NCI-H128 (cell line): Measurements from ENCODE around the gene KRTAP10-5.
"Not testable (repeated sequence)": the region's sequence is repeated elsewhere in the genome, so short reads cannot be mapped to it uniquely, and the experiment has no call there.

Experiments used
- DNase-seq: peaks from one replicate; lab custom pipeline; 2025; ENCODE audit not compliant: unreplicated experiment; lab: John Stamatoyannopoulos, UW

Gene KRTAP10-5

DNA sequence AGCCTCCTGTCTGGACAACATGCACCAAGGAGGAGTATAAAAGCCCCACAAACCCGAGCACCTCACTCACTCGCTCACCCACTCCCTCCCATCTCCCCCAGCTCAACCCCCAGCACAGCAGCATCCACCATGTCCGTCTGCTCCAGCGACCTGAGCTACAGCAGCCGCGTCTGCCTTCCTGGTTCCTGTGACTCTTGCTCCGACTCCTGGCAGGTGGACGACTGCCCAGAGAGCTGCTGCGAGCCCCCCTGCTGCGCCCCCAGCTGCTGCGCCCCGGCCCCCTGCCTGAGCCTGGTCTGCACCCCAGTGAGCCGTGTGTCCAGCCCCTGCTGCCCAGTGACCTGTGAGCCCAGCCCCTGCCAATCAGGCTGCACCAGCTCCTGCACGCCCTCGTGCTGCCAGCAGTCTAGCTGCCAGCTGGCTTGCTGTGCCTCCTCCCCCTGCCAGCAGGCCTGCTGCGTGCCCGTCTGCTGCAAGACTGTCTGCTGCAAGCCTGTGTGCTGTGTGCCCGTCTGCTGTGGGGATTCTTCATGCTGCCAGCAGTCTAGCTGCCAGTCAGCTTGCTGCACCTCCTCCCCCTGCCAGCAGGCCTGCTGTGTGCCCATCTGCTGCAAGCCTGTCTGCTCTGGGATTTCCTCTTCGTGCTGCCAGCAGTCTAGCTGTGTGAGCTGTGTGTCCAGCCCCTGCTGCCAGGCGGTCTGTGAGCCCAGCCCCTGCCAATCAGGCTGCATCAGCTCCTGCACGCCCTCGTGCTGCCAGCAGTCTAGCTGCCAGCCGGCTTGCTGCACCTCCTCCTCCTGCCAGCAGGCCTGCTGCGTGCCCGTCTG is 6.6 kb downstream of the KRTAP10-5 start, which contains the start of gene KRTAP10-4:
Gene KRTAP10-4, plus strand, starts transcription at position 100 of the 827 bp plus-strand sequence. Its CDS starts 30 bp downstream, at position 130.
- not testable (repeated sequence) for DNase-seq

DNA sequence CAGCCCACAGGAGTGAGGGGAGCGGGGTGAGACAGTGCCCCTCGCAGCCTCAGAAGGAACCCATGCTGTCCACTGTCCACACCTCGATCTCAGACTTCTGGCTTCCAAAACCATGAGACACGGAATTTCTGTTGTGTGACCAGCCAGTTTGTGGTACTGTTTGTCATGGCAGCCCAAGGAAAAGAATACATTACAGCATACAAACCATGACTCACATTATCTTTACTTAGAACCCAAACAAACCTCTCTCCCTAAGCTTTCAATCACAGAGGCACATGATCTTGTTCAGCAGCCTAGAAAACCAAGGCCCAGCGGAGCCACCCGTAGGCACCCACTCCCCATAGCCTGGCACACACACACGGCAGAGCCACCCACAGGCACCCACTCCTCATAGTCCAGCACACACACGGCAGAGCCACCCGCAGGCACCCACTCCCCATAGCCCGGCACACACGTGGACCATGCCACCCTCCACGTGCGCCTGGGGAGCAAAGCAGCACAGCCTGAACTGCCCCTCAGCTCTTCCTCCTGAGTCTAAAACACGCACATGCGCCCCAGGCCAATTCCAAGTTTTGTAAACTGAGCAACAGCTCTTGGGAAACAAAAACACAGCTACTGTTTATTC is 7.3 kb downstream of the KRTAP10-5 start:
- DNase-seq, result no peak

DNA sequence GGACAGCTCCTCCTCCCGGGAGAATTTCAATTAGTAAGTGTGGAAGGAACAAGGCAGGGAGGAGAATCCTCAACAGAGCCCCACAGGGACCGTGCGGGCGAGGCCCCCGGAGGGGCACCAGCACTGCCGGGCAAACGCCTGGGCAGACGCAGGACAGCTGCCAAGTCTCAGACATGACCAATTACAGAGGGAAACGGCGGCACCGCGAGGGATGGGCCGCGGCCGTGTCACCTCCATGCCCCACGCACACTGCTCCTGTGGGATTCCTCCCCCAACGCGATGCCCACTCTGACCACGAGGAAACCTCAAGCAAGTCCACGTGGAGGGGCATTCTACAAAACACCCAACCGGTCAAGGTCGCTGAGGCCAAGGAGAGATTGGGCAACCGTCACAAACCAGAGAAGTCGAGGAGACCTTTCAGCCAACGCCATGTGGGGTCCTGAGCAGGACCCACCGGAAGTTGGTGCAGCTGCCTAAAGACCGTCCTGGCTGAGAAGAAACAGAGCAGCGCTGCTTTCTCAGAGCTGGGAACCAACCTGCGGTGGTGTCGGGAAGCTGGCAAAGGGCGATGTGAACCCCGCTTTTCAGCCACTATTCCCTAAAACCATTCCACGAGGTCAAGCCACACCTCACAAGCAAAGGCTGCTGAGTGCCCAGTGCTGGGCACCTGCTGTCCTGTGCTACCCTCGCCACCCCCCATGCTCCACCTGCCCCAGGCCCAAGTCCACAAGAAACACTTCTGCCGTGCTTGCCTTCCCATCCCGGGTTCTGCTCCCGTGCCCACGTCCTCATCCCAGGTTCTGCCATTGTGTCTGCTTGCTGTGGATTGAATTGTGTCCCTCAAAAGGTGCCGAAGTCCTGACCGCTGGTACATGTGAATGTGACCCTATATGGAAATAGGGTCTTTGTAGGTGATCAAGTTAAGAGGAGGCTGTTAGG is 8.3 kb downstream of the KRTAP10-5 start:
- DNase-seq, result no peak

DNA sequence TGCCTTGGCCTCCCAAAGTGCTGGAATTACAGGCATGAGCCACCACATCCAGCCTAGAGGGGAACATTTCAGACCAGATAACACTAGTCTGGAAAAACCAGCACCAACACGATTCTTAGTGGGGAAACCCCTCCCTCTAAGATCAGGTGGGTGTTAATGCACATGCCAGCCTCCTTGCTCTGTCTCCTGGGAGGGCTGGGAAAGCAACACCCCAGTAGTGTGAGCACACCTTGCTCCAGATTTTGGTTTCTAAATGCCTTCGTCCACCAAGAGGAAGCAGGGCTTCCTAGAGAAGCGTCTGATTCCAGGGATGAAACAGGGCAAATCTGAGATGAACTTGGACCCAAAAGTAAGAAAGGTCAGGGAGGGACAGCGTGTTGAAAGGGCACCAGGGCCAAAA is 9.1 kb downstream of the KRTAP10-5 start:
- no peak for DNase-seq

DNA sequence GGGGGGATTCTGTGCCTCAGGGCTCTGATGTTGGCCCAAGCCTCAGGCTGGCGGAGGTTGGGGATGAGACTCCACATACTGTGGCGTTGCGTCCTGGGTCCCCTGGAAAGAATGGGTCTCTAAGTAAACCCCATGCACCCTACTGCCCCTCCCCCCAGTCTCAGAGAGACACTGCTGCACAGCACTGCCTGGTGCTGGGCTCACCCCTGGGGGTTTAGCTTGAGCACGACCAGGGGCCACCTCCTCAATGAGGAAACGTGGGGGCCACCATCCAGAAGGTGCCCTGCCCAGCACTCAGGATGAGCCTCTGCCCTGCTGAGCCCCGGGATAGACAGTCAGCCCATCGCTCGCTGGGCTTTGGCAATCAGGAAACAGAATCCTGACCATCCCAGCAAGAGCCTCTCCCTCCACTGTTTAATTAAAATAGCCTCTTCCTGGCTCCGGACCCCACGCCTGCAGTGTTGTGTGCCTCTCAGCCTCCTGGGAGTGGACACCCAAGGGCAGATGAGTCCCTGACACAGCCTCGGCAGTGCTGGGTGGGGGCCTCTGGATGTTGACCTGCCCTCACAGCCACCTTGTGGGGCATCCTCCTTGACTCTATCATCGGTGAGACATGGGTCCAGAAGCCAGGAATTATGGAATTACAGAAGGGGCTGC is 10.4 kb downstream of the KRTAP10-5 start:
- DNase-seq, result no peak

DNA sequence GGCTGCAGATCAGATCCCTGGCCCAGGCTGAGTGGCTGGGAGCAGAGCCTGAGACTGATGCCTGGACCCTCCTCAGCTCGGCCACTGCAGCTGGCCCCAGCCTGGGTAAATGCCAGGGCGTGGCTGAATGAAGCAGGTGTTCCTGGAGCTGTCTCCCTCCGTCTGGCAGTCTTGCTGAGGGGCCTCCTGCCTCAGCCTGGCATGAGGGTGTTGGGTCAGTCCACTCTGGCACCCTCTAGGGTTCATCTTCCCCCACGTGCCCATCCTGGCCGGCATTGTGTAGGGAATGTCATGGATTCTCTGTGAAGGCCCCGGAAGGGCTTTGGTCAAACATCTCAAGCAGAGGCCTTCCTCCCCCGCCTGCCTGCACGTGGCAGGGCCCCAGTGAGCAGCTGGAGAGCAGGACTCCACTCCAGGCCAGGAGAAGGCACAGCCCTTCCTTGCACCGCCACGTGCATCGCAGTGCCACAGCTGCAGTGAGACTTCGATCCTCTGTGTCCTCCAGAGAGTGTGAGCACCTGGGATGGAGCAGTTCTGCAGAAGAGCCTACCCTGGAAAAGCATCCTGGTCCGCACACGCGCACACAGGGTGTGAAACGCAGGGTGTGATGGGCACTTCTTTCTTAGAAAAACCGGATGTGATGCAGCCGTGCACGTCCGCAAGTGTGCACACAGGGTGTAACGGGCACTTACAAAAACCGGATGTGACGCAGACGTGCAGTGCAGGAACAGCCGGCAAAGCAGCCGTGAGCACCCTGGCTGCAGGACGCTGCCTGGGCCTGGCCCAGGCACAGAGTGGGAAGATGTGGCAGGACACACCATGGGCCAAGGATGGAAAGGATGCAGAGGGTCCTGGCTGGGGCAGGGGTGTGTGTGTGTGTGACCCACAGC is 11.5 kb downstream of the KRTAP10-5 start:
- no peak for DNase-seq

DNA sequence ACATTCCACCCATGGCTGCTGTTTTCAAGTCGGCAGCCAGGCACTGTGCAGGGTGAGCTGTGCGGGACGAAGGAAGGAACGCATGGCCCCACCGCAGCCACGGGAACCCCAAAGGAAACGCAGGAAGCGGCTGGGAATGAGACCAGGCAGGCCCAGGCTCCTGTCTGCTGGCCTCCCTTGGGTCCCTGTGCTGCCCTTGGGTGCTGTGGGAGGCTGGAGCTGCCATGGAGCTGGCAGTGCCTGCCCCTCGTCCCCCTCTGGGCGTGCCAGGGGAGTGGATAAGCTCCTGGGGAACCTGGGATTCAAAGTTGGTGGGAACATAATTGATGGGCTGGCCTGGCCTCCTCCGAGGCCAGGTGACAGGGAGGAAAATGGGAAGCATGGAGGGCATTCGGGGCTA is 12.1 kb downstream of the KRTAP10-5 start:
- no peak for DNase-seq

DNA sequence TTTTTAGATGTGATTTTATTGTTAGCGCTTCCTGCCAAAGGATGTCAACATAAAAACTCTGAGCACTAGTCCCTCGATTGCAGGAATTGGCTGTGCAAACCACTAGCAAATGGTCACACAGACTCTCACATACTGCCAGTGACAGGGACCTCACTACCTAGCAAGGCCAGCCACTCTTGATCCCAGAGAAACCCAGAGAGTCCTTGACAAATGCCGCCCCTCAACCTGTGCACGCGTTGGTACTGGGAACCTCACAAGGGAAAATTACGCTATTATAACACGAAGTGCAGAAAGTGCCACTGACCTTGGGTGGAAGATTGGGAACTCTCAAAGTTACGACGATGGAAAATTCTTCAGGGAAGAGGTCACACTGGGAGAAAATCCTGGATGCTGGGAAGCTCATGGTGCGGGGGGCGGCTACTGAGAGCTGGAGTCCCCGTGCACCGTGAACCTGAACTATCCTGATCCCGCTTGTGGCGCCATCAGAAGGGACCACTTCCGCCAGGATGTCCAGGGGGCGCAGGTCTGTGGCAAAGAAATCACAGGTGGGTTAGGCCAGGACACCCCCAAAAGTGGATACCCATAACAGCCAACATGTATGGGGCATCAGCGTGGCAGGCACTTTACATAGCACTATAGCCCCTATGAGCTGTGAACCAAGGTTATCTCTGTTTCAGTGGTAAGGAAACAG is 12.8 kb downstream of the KRTAP10-5 start:
- DNase-seq, result no peak

DNA sequence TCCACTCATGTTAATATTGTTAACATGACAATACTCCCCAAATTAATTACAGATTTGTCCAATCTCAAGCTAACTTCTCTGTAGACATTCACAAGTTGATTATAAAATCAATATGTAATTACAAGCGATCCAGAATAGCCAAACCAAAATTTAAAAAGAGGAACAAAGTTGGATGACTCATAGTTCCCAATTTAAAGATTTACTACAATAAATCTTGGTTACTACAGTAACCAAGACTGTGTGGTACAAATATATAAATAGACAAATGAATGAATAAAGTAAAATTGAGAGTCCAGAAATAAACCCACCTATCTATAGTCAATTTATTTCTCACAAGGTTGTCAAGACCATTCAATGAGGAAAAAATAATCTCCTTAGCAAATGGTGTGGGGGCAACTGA is 14.0 kb downstream of the KRTAP10-5 start:
- DNase-seq, result no peak

DNA sequence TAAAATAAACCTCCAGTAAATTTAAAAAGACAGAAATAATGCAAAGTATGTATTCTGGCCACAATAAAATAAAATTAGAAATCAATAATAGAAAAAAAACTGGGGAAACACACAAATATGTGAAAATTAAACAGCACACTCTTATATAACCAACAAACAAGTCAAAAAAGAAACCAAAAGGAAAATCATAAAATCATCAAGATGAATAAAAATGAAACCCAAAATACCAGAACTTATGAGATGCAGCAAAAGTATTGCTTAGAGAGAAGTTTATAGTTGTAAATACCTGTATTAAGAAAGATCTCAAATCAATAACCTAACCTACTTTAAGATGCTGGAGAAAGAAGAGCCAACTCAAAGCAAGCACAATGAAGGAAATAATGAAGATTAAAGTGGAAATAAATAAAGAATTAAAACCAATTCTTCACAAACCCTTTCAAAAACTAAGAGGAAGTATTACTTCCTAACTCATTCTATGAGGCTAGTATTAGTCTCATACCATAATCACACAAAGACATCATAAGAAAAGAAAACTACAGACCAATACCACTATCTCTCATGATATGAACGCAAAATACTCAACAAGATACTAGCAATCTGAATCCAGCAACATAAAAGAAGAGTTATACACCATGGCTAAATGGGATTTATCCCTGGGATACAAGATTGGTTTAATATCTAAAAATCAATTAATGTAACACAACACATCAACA is 15.4 kb downstream of the KRTAP10-5 start:
- DNase-seq, result no peak

DNA sequence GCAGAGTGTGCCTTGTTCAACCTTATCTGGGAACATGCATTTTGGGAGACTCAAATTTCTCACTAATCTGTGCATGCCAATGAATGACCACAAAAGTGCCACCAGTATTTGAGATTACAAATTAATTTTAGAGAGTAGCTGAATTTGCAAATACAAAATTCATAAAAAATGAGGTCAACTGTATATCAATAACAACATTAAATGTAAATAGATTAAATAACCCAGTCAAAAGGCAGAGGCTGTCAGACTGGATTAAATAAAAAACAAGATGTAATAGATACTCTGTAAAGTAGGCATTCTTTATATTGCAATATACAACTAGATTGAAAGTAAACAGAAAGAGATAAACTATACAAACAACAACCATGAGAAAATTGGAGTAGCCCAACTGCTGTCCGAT is 16.3 kb downstream of the KRTAP10-5 start:
- no peak for DNase-seq

DNA sequence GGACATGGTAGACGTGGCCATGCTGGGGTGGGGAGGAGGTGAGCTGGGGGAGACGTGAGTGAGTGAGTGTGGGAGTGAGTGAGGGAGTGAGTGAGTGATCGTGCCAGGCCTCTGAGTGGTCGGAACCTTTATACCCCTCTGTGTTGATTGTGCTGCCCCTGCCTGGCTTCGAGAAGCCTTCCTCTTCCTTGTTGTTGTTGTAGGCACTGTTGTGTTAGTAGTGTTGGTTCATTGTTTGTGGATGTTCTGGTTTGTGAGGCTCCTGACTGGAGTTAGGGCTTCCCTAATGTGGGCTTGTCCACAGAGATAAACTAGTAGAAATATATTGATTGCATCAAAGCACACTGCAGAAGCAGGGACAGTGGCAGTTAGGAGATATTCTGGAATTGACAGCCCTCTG is 21.7 kb downstream of the KRTAP10-5 start, which contains the start of gene KRTAP10-3:
Gene KRTAP10-3, minus strand, starts transcription at position 101 of the 400 bp plus-strand sequence. Its CDS starts 80 bp downstream, at position 21.
- DNase-seq, result no peak

DNA sequence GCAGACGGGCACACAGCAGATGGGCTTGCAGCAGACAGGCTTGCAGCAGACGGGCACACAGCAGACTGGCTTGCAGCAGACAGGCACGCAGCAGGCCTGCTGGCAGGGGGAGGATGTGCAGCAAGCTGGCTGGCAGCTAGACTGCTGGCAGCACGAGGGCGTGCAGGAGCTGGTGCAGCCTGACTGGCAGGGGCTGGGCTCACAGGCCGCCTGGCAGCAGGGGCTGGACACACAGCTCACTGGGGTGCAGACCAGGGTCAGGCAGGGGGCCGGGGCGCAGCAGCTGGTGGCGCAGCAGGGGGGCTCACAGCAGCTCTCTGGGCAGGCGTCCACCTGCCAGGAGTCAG is 22.1 kb downstream of the KRTAP10-5 start:
- DNase-seq, result not testable (repeated sequence)

DNA sequence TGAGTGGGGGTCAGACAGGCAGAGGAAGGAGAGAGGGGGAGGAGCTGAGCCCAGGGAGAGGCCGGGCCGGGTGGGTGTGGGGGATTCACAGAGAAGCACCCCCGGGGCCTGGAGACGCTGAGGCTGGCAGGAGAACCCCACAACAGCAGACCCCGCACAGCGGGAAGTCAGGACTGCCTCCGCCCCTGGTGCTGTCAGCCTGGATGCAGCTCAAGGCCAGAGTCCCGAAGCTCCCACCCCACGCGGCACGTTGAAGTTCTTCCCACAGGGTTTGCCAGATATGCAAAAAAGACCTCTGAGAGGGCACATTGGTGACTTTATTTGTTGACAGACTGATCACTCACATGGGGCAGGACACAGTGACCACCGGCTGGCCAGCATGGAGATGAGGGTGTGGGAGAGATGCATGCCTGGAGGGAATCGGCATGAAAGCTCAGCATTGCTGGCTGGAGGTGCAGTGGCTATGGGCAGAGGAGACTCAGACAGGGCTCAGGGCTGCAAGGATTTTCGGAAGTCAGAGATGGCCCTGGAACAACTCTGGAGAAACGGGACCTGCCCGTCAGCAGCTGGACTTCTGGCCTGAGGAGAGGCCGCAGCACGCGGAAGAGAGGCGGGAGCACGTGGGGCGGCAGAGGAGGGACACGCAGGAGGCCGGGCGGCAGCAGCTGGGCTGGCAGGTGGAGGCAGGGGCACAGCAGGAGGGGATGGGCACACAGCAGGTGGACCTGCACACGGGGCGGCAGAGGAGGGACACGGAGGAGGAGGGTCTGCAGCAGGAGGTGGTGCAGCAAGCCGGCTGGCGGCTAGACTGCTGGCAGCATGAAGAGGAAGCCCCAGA is 22.7 kb downstream of the KRTAP10-5 start:
- no peak for DNase-seq

DNA sequence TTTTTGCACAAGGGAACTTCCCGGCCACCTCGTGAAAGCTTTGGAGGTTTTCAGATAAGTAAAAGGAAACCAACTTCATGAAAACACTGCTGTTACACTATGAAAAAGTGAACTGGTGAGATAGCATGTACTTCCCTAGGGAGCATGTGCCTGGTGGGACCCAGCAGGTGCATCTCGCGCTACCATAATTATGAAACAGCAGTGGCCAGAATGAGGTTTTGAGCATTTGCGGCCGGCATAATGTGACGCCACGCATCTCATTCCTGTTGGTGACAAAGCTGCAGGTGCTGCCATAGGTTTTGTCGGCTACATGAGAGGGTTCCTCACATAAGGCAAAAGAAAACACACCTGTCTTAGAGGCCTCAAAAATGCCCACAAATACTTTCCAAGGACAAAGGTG is 23.5 kb downstream of the KRTAP10-5 start:
- DNase-seq, result no peak

DNA sequence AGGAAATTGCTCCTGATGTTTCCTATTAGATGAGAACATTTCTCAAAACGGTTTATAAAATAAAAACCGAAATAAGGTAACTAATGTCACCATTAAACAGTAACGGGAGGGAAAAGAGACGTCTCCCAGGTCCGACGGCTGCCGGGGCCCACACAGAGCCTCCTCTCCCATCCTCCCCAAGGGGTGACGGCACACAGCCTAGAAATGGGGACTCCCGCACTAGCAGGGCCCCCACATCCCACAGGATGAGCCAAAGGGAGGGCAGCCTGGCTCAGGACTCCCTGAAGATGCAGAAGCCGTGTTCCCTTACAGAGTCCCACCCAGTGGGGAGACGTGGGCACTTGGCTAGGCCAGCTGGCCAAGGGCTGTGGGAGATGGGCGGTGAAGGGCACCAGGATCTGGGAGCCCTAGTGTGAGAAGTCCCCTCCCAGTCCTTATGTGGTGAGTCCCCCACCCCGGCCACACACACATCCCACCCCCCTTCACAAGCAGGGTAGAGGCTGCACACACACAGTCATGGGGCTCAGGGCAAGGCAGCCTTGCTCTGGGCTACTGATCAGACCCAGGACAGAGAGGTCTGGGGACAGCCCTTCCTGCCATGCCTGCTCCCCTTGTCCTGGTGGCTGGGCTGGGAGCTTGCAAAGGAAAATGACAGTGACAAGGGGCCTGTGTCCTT is 25.1 kb downstream of the KRTAP10-5 start:
- DNase-seq, result no peak

DNA sequence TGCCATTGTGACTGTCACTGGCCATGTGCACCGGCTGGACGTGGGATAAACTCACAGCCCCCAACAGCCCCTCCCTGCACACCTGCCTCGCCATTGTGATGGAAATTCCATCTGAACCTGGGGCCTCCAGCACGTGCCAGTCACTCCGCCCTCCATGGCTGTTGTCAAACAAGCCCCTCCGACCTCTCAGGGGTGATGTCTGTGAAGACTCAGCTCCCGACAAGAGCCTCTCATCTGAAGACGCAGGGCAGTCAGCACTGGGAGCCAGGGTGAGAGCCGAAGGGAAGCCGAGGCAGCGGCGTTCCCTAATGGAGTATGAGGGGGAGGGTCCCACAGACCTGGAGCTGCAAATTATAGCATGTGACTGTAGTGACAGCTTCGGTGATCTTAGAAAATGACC is 27.7 kb downstream of the KRTAP10-5 start:
- DNase-seq, result no peak
